SK-N-SH (cell line): Measurements from ENCODE around the gene FOXM1. TPM values are rescaled to one million over a fixed set of nuclear protein-coding genes. Genes with fewer than 3 reads are reported as not detected.

Experiments
- CTCF ChIA-PET: fragments of 300-600, 350-600 bp; formaldehyde crosslinking; extraction: SDS; loops from one replicate; lab custom pipeline; 2021; lab: Yijun Ruan, JAX
- POLR2A ChIA-PET: fragments of 350-600 bp; sonication (Branson Sonifier 250); formaldehyde crosslinking; extraction: SDS; loops from one replicate; lab custom pipeline; 2020; ENCODE audit warnings: antibody characterized with exemption, inconsistent platforms; lab: Yijun Ruan, JAX
- DNase-seq: peaks from one replicate; pipeline ENCODE4 v3.0.0; 2012
- H2AFZ ChIP-seq: fragments of 200-600 bp; sonication (generic); 2 replicates; pipeline ENCODE4 v1.8.1; 2016; ENCODE audit warnings: antibody characterized with exemption, mild to moderate bottlenecking, low read depth
- H3F3A ChIP-seq: fragments of 200-600 bp; sonication (generic); replicated peaks from 2 replicates; pipeline ENCODE3; 2016; ENCODE audit warnings: antibody characterized with exemption, mild to moderate bottlenecking; ENCODE audit not compliant: insufficient read depth
- H3K27ac ChIP-seq, 2 experiments: fragments of 200-500 bp in 1 of 2; fragments of 200-600 bp in 1 of 2; sonication (Bioruptor generic) in 1 of 2; sonication (generic), shearing (Covaris generic) in 1 of 2; 2 replicates each; pipeline versions ENCODE4 v1.5.1 to v1.6.1; 2014 to 2016; ENCODE audit warnings: low read depth in 2 of 2, inconsistent platforms in 1 of 2, low read length in 1 of 2, mild to moderate bottlenecking in 1 of 2, mixed read lengths in 1 of 2
- H3K27me3 ChIP-seq: fragments of 200-600 bp; sonication (generic), shearing (Covaris generic); 2 replicates; pipeline ENCODE4 v1.6.1; 2016; ENCODE audit warnings: mixed run types; ENCODE audit not compliant: insufficient read depth
- H3K36me3 ChIP-seq, 2 experiments: fragments of 200-500 bp in 1 of 2; fragments of 200-600 bp in 1 of 2; sonication (Bioruptor generic) in 1 of 2; sonication (generic) in 1 of 2; replicated peaks in 1 of 2; 2 replicates each; pipeline versions ENCODE3 to v1.5.1; 2014 to 2016; ENCODE audit warnings: low read length in 1 of 2, mild to moderate bottlenecking in 1 of 2; ENCODE audit not compliant: insufficient read depth in 2 of 2, control insufficient read depth in 1 of 2
- H3K4me1 ChIP-seq, 2 experiments: fragments of 200-500 bp in 1 of 2; fragments of 200-600 bp in 1 of 2; sonication (Bioruptor generic) in 1 of 2; sonication (generic), shearing (Covaris generic) in 1 of 2; 2 replicates each; pipeline versions ENCODE4 v1.5.1 to v1.6.1; 2014 to 2016; ENCODE audit warnings: low read depth in 1 of 2, low read length in 1 of 2, mixed run types in 1 of 2; ENCODE audit not compliant: insufficient read depth in 2 of 2, control insufficient read depth in 1 of 2
- H3K4me2 ChIP-seq: fragments of 200-600 bp; sonication (generic), shearing (Covaris generic); 2 replicates; pipeline ENCODE4 v1.6.1; 2017; ENCODE audit warnings: mixed run types
- H3K4me3 ChIP-seq, 2 experiments: fragments of 200-500 bp in 1 of 2; fragments of 200-600 bp in 1 of 2; sonication (Bioruptor generic) in 1 of 2; sonication (generic), shearing (Covaris generic) in 1 of 2; 2 replicates each; pipeline versions ENCODE4 v1.5.1 to v1.8.1; 2014 to 2016; ENCODE audit warnings: low read depth in 2 of 2, inconsistent platforms in 1 of 2, low read length in 1 of 2, mild to moderate bottlenecking in 1 of 2, mixed read lengths in 1 of 2, moderate library complexity in 1 of 2
- H3K79me2 ChIP-seq: fragments of 200-600 bp; sonication (generic); 2 replicates; pipeline ENCODE4 v1.8.1; 2017; ENCODE audit warnings: mild to moderate bottlenecking; ENCODE audit not compliant: insufficient read depth
- H3K9ac ChIP-seq: fragments of 200-600 bp; sonication (generic); 2 replicates; pipeline ENCODE4 v1.6.1; 2017; ENCODE audit warnings: mixed run types
- H3K9me2 ChIP-seq: fragments of 200-600 bp; sonication (generic); 2 replicates; pipeline ENCODE4 v1.6.1; 2017; ENCODE audit warnings: mixed run types
- H3K9me3 ChIP-seq: fragments of 200-600 bp; sonication (generic); 2 replicates; pipeline ENCODE4 v1.6.1; 2017; ENCODE audit warnings: mixed run types, mild to moderate bottlenecking, moderate library complexity
- H4K20me1 ChIP-seq: fragments of 200-600 bp; sonication (generic); 2 replicates; pipeline ENCODE4 v1.6.1; 2017; ENCODE audit warnings: mild to moderate bottlenecking, mixed run types; ENCODE audit not compliant: insufficient read depth
- CHD2 ChIP-seq: fragments of 150-350 bp; IDR thresholded peaks from 2 replicates; pipeline ENCODE4 v1.6.1; 2018; ENCODE audit warnings: low read length; ENCODE audit not compliant: partially characterized antibody
- FOSL2 ChIP-seq: IDR thresholded peaks from 2 replicates; pipeline ENCODE4 v1.4.0; 2012; ENCODE audit warnings: low read depth, mild to moderate bottlenecking, moderate library complexity, borderline replicate concordance
- FOXM1 ChIP-seq: IDR thresholded peaks from 2 replicates; pipeline ENCODE4 v1.4.0; 2012; ENCODE audit warnings: low read depth, mild to moderate bottlenecking
- JUND ChIP-seq: IDR thresholded peaks from 2 replicates; pipeline ENCODE4 v1.4.0; 2012
- MXI1 ChIP-seq: IDR thresholded peaks from 2 replicates; pipeline ENCODE4 v1.6.1; 2012; ENCODE audit warnings: mild to moderate bottlenecking, low read depth, low read length, improper control_type of control experiment
- NRF1 ChIP-seq: IDR thresholded peaks from 2 replicates; pipeline ENCODE4 v1.6.1; 2012; ENCODE audit warnings: low read depth, mild to moderate bottlenecking, low read length
- PBX3 ChIP-seq: IDR thresholded peaks from 2 replicates; pipeline ENCODE4; 2012
- TCF12 ChIP-seq: IDR thresholded peaks from 2 replicates; pipeline ENCODE4 v1.4.0; 2012
- USF1 ChIP-seq: IDR thresholded peaks from 2 replicates; pipeline ENCODE4 v1.4.0; 2012; ENCODE audit warnings: low read depth, borderline replicate concordance
- ZBTB33 ChIP-seq: IDR thresholded peaks from 2 replicates; pipeline ENCODE4 v1.4.0; 2012; ENCODE audit warnings: low read depth, borderline replicate concordance
- WGBS: methylation state at CpG from one replicate; pipeline ENCODE4 v1.1.6; 2017; ENCODE audit warnings: low lambda C conversion rate; 5-methylcytosine and 5-hydroxymethylcytosine counted together
- polyA plus RNA-seq, 3 experiments: library from polyadenylated mRNA; depleted of rRNA; stranded (reverse); fragments of >200 nt; gene quantifications; 2 replicates each; pipeline ENCODE4 v1.2.3, GENCODE V29; 2012
- TF ChIP-seq, protein P1 (sequence below): IDR thresholded peaks from 2 replicates; pipeline ENCODE4 v1.4.0; 2012; ENCODE audit warnings: low read depth

Gene FOXM1
- polyA plus RNA-seq, 1 of the 3 experiments (the other 2 are of a cell fraction), result 29.9 TPM

- TF ChIP-seq USF1, result no peak
- no peak for TF ChIP-seq CHD2
- TF ChIP-seq, protein P1, sequence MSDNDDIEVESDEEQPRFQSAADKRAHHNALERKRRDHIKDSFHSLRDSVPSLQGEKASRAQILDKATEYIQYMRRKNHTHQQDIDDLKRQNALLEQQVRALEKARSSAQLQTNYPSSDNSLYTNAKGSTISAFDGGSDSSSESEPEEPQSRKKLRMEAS, result no peak
- no peak for TF ChIP-seq MXI1
- TF ChIP-seq FOXM1, result no peak
- TF ChIP-seq, all 33 proteins: peak for 0
These were observed 18.1 kb upstream of the FOXM1 start (continued) for GRCh38 chr12:2895051-2895451.

DNA sequence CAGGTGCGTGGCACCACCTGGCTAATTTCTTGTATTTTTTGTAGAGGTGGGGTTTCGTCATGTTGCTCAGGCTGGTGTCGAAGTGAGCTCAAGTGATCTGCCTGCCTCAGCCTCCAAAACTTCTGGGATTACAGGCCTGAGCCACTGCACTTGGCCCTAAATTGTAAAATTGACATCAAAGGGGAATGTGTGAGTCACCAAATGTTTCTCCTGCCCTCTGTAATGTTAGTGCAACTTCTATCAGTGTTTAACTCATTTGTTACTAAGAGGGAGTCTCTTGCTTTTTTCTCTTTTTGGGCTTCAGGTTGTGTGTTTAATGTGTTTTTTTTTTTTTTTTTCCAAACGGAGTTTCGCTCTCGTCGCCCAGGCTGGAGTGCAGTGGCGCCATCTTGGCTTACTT is 16.0 kb upstream of the FOXM1 start:
- Histone ChIP-seq H3K9ac (no peak overlapping the region), H4K20me1 (peaks cover 41% of the 10 kb centered on the region), H3K4me3 (no peak overlapping the region)

GRCh38 chr12:2892246-2892645 is 15.3 kb upstream of the FOXM1 start:
- CTCF ChIA-PET, result interaction anchor here (0.6 to 1.3 kb wide), 3 partner anchors 52 to 142 kb away, joined by 3 to 5 read pairs (median 3); no protein-coding TSS in a partner anchor
- Histone ChIP-seq H3K4me2 (peak overlapping the region; percentile 93), H3K9ac (peak overlapping the region; percentile 92; the same call in 1 of the 2 replicates), H3K79me2 (peaks cover 65% of the 10 kb centered on the region), H3K36me3 (peaks cover 8 to 16% of the 10 kb centered on the region in 2 experiments), H3K9me3 (no peaks in the 10 kb centered on the region), H3K4me1 (peaks cover 9 to 26% of the 10 kb centered on the region in 2 experiments; a peak in 2 of 4 replicates), H4K20me1 (peaks cover 39% of the 10 kb centered on the region), H3K27ac (peak overlapping the region in 1 of 2 experiments; percentile 91; a peak in 2 of 4 replicates), H3K9me2 (no peaks in the 10 kb centered on the region)
- WGBS, result 70% methylated on average over 7 of the region's 12 CpGs
- DNase-seq, result no peak
- TF ChIP-seq NRF1, result no peak
- 0 out of 2 replicates have a peak, but pooled peaks have one; percentile 21 for TF ChIP-seq TCF12
- TF ChIP-seq ZBTB33, result no peak
- TF ChIP-seq, all 33 proteins: peak for 1
- peak overlapping the region in 1 of 2 experiments; percentile 93; a peak in 3 of 4 replicates for H3K4me3 ChIP-seq
- H3F3A ChIP-seq, result peaks cover 32% of the 10 kb centered on the region
- POLR2A ChIA-PET, result no interaction called here
- no peak overlapping the region for H2AFZ ChIP-seq
- H3K27me3 ChIP-seq, result no peaks in the 10 kb centered on the region

More for the DNA sequence above, 16.0 kb upstream of the FOXM1 start:
- TF ChIP-seq FOSL2 (peak; percentile 53), PBX3 (0 out of 2 replicates have a peak, but pooled peaks have one; percentile 25), FOXM1 (no peak), JUND (peak; percentile 63)
- TF ChIP-seq, all 33 proteins: peak for 3
- WGBS, result 88% methylated on average over 8 of the region's 8 CpGs
- H3K4me1 ChIP-seq, result peaks cover 9 to 26% of the 10 kb centered on the region in 2 experiments; a peak in 2 of 4 replicates
- no peaks in the 10 kb centered on the region for H3K9me3 ChIP-seq
- H3K9me2 ChIP-seq, result no peaks in the 10 kb centered on the region
- H3K36me3 ChIP-seq, result peaks cover 3 to 16% of the 10 kb centered on the region in 2 experiments
- POLR2A ChIA-PET, result interaction anchor here (0.6 kb wide), 1 partner anchor 93 kb away, joined by 3 read pairs; no protein-coding TSS in a partner anchor
- H3K4me2 ChIP-seq, result peak overlapping the region; percentile 93
- H2AFZ ChIP-seq, result no peak overlapping the region
- no peak for DNase-seq
- CTCF ChIA-PET, result interaction anchor here (0.7 to 1.3 kb wide), 2 partner anchors 141 to 144 kb away, joined by 3 read pairs; no protein-coding TSS in a partner anchor
- H3K27me3 ChIP-seq, result no peaks in the 10 kb centered on the region
- peaks cover 73% of the 10 kb centered on the region for H3K79me2 ChIP-seq
- H3K27ac ChIP-seq, result peak overlapping the region in 1 of 2 experiments; percentile 91; a peak in 2 of 4 replicates
- peaks cover 32% of the 10 kb centered on the region for H3F3A ChIP-seq
